T-helper 2 cell treated with Interferon-gamma antibody and Interleukin-4, amounts not matched to agents 5 μg/mL and 100 μg/mL, for 36 hours (primary cell): ENCODE data around the gene ILK.

Experiments used
- DNase-seq: peaks from one replicate; pipeline ENCODE4 v3.0.0; 2021; ENCODE audit warnings: low spot score
- H3K27ac Mint-ChIP-seq: one replicate; pipeline ENCODE4 v1.8.0; 2021; ENCODE audit warnings: mild to moderate bottlenecking, mixed read lengths
- H3K27me3 Mint-ChIP-seq: one replicate; pipeline ENCODE4 v1.8.0; 2021; ENCODE audit warnings: low read depth, mixed read lengths
- H3K36me3 Mint-ChIP-seq: one replicate; pipeline ENCODE4 v1.8.0; 2021; ENCODE audit warnings: low read depth, mixed read lengths
- H3K4me1 Mint-ChIP-seq: one replicate; pipeline ENCODE4 v1.8.0; 2021; ENCODE audit warnings: low read depth, mixed read lengths
- H3K4me3 Mint-ChIP-seq: one replicate; pipeline ENCODE4 v1.8.0; 2022; ENCODE audit warnings: mild to moderate bottlenecking, moderate library complexity, mixed read lengths
- H3K9me3 Mint-ChIP-seq: one replicate; pipeline ENCODE4 v1.8.0; 2021; ENCODE audit warnings: mixed read lengths

ILK gene

DNA sequence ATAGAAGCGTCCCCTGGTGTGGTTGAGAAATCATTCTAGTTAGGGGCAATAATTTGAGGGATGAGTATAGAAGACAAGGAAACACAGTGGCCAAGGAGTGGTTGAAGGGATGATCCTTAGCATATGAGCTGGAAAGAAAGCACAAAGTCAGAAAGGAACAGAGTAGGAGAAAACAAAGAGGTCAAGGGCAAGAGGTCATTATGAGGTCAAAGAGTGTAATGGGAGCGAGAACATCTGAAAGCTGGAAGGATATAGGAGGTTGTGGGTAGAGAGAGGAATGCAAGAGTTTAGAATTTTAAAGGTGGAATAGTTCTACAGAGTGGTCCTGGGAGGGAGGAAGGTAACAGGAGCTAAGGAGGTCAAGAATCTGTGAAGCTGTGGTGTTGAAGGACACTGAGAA, 50.1 kb downstream of the ILK start:
- no peak overlapping the region for H3K4me3 Mint-ChIP-seq
- peaks cover 18% of the 10 kb centered on the region for H3K27me3 Mint-ChIP-seq
- H3K9me3 Mint-ChIP-seq: no peaks in the 10 kb centered on the region
- H3K36me3 Mint-ChIP-seq: no peaks in the 10 kb centered on the region
- DNase-seq: no peak
- no peak overlapping the region for H3K27ac Mint-ChIP-seq
- H3K4me1 Mint-ChIP-seq: peaks cover 3% of the 10 kb centered on the region

DNA sequence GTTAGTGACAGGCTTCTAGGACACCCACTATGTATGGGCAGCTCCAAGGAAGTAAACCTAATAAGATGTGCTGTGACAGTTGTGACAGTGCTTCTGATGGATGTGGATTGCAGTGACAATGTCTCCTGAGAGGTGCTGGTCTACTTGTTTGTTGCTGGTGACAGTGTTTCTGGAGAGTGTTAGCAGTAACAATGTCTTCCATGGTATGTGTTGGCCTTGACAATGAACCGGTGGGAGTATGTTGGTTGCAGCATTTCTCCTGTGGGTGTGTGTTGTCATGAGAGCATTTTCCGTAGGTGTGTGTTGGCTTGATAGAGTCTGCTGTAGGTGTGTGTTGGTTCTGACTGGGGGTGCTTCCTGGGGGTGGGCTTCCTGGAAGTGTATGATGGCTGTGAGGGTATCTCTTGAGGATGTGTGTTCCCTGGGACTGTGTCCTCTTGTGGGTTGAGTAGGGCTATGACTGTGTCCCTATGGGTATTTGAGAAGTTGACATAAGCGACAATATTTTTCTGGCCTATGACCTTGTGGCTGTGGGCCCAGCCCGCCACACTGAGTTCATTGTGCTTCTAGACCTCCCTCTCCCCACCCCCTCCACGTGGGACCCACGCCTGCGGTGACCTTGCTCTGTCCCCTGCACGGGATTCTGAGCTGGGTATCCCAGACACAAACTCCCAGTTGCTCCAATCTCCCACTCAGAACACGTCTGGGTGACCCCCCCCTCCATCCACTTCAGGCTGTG, 50.9 kb downstream of the ILK start:
- Mint-ChIP-seq H3K4me3 (no peak overlapping the region), H3K9me3 (no peaks in the 10 kb centered on the region), H3K27me3 (peaks cover 18% of the 10 kb centered on the region), H3K4me1 (peaks cover 3% of the 10 kb centered on the region), H3K36me3 (no peaks in the 10 kb centered on the region), H3K27ac (no peak overlapping the region)
- DNase-seq: no peak

DNA sequence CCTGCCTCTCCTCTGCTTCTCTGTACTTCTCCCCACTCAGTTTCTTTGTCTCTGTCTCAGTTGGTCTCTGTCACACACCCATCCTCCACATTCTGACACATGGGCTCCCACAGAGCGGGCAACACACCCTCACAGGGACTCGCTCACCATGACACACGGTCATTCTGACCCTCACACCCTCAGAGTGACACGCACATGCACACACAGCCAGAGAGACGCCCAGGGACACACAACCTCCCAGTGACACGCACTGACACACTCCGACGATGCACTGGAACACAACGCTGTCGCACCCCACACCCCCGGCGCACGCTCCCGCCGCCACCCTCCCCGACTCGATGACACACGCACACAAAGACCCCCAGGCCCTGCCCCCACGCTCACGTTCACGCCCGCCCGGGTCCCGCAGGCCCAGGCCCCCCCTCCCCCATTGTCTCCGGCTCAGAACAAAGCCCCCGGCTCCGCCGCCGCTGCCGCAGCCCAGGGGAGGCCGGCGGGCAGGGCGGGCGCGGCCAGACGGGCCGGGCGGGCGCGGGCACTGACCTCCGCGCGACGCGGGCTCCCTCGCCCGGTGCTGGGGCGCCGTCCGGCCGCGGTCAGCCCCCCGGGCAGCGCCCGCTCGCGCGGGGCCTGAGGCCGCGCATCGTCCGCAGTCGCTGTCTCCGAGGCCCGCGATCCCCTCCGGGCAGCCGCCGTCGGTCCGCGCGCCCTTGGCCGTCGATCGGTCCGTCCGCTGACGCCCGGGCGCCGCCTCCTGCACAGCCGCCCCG, 51.6 kb downstream of the ILK start:
- H3K4me1 Mint-ChIP-seq: peaks cover 3% of the 10 kb centered on the region
- no peaks in the 10 kb centered on the region for H3K36me3 Mint-ChIP-seq
- no peak overlapping the region for H3K4me3 Mint-ChIP-seq
- no peak overlapping the region for H3K27ac Mint-ChIP-seq
- peaks cover 18% of the 10 kb centered on the region for H3K27me3 Mint-ChIP-seq
- no peaks in the 10 kb centered on the region for H3K9me3 Mint-ChIP-seq
- DNase-seq: no peak

DNA sequence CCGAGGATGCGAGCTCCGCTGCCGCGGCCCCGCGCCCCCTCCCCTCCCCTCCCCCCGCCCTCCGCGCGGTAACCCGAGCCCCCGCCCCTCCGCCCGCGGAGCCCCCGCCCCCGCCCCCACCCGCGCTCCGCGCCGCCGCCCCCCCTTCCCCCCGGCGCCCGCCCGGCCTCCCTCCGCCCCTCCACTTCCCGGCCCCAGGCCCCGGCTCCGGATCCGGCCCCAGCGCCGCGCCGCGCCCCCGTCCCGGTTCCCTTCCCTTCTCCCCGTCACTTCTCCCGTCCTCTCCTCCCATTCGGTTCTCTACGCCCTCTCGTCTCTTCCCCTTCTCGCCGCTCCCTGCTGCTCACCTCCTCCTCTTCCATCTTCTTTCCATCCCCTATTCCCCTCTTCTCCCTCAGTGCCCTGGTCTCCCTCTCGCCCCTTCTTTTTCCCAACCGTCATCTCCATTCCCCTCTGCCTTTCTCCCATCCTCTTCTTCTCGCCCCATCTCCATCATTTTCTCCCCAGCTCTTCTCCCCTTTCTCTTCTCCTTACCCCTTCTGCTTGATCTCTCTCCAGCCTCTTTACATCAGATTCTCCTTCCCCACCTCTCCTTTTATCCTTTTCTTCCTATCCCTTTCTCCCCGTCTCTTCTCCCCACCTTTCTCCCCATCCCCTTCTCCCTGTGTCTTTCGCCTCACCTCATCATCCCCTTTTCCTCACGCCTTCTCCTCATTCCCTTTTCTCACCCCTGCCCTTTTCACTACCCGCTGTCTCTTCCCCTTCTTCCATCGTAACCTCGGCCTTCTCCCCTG, 52.4 kb downstream of the ILK start, which contains the start of gene DCHS1:
TSS of gene DCHS1 (minus strand) at position 20 of the 794 bp plus-strand sequence. CDS start 14,196 bp downstream, outside the sequence.
- Mint-ChIP-seq H3K4me1 (peaks cover 3% of the 10 kb centered on the region), H3K27ac (no peak within 1 kb of the TSS), H3K36me3 (no peaks in the 10 kb centered on the region), H3K9me3 (no peaks in the 10 kb centered on the region), H3K4me3 (peak within 1 kb of the TSS; percentile 68), H3K27me3 (peaks cover 18% of the 10 kb centered on the region)
- DNase-seq: no peak

DNA sequence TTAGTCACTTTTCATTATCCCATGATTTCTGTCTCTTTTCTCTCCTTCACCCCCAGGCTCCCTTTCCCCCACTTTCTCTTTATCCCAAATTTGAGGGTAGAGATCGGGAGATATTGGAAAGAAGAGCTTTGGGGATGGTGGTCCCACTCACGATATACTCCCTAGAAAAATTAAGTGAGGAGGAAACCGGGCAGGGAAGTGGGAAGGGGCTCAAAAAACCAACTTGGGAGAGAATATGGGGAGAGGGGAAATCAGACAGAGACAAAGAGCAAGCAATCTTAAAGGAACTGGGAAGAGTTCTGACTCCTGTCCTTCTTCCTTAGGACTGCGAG, 53.0 kb downstream of the ILK start:
- Mint-ChIP-seq H3K4me3 (peak overlapping the region; percentile 68), H3K27ac (no peak overlapping the region)
- DNase-seq: no peak

DNA sequence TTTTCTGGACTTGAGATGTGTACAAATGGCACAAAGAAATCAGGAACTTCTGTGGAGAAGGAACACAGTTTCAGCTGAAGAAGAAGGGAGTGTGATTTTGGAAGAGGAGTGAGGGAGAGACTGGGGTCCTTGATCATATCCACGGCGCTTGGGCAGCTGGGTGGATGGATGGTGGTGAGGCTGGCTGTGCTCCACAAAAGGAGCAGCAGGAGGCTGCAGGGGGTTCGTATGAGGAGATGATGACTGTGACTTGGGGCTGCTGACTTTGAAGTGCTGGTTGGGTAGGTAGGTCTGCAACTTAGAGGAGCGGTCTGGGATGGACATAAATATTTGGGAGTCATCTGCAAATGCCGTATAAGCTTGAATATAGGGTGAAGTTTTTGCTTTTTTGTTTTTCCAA, 53.4 kb downstream of the ILK start:
- Mint-ChIP-seq H3K4me1 (peaks cover 3% of the 10 kb centered on the region), H3K9me3 (no peaks in the 10 kb centered on the region), H3K27me3 (peaks cover 18% of the 10 kb centered on the region), H3K4me3 (peak overlapping the region; percentile 68), H3K27ac (no peak overlapping the region), H3K36me3 (no peaks in the 10 kb centered on the region)
- DNase-seq: no peak

More for the DNA sequence above, 53.0 kb downstream of the ILK start:
- Mint-ChIP-seq H3K36me3 (no peaks in the 10 kb centered on the region), H3K9me3 (no peaks in the 10 kb centered on the region), H3K27me3 (peaks cover 18% of the 10 kb centered on the region), H3K4me1 (peaks cover 3% of the 10 kb centered on the region)

DNA sequence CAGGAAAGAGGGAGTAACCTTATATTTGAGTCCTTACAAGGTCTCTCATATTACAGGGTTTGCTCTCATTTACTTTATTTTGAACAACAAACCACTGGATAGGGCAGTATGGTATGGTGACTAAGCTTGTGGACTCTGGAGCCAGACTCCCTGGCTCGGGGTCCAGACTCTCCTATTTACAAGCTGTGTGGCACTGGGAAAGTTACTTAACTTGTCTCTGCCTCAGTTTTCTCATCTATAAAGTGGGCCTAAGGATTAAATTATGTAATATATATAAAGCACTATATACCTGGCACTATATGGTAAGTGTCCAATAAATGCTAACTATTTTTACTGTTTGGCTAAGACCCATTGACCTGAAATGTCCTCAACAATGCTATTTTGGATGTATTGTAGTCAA, 53.8 kb downstream of the ILK start:
- no peak overlapping the region for H3K27ac Mint-ChIP-seq
- peak overlapping the region; percentile 21 for H3K4me3 Mint-ChIP-seq
- peaks cover 18% of the 10 kb centered on the region for H3K27me3 Mint-ChIP-seq
- no peaks in the 10 kb centered on the region for H3K36me3 Mint-ChIP-seq
- DNase-seq: no peak
- H3K9me3 Mint-ChIP-seq: no peaks in the 10 kb centered on the region
- peaks cover 3% of the 10 kb centered on the region for H3K4me1 Mint-ChIP-seq

DNA sequence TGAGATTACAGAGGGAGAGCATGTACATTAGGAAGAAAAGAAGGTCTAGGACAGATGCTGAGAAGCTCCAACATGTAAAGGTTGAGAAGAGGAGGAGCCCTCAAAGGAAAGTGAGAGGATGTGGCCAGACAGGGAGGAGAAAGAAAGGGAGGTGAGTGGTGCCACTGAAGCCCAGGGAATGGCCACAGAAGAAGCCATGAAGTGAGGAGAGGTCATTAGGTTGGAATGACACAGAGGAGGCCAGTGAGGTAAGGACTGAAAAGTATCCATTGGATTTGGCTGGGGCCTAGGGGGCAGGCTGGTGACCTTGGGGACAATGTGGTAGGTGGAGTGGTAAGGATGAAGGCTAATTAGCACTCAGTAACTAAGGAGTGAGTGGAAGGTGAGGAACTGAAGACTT, 55.1 kb downstream of the ILK start:
- no peak for DNase-seq
- Mint-ChIP-seq H3K27me3 (peaks cover 22% of the 10 kb centered on the region), H3K4me3 (no peak overlapping the region), H3K4me1 (peaks cover 5% of the 10 kb centered on the region), H3K27ac (no peak overlapping the region), H3K36me3 (no peaks in the 10 kb centered on the region), H3K9me3 (no peaks in the 10 kb centered on the region)
